Loucy (cell line): Measurements from ENCODE around the gene C8G.

ENCODE experiments used
- H2AFZ ChIP-seq: fragments of 200-600 bp; sonication (generic); 2 replicates; pipeline ENCODE4 v1.6.0; 2016; ENCODE audit warnings: antibody characterized with exemption, mild to moderate bottlenecking, low read length, moderate library complexity
- H3F3A ChIP-seq: fragments of 200-600 bp; 2 replicates; pipeline ENCODE4 v1.6.0; 2016; ENCODE audit warnings: antibody characterized with exemption, low read depth, mild to moderate bottlenecking
- H3K27me3 ChIP-seq: fragments of 200-600 bp; sonication (generic); 2 replicates; pipeline ENCODE4 v1.6.1; 2014; ENCODE audit warnings: low read length, mild to moderate bottlenecking; ENCODE audit not compliant: insufficient read depth, poor library complexity, severe bottlenecking
- H3K36me3 ChIP-seq: fragments of 200-600 bp; sonication (generic); 2 replicates; pipeline ENCODE4 v1.6.1; 2016; ENCODE audit warnings: low read length; ENCODE audit not compliant: insufficient read depth
- H3K4me1 ChIP-seq: fragments of 200-600 bp; sonication (generic); 2 replicates; pipeline ENCODE4 v1.5.1; 2014; ENCODE audit warnings: low read length, mild to moderate bottlenecking; ENCODE audit not compliant: insufficient read depth, poor library complexity, severe bottlenecking
- H3K4me2 ChIP-seq: fragments of 200-600 bp; sonication (generic); 2 replicates; pipeline ENCODE4 v1.6.0; 2014; ENCODE audit warnings: antibody characterized with exemption, low read length, low read depth, mild to moderate bottlenecking; ENCODE audit not compliant: poor library complexity, severe bottlenecking
- H3K4me3 ChIP-seq: fragments of 200-600 bp; sonication (generic); 2 replicates; pipeline ENCODE4 v1.5.1; 2014; ENCODE audit warnings: low read length, mild to moderate bottlenecking, mixed read lengths; ENCODE audit not compliant: poor library complexity, severe bottlenecking
- H3K79me2 ChIP-seq: fragments of 200-600 bp; sonication (generic); 2 replicates; pipeline ENCODE4 v1.6.1; 2014; ENCODE audit warnings: low read length; ENCODE audit not compliant: insufficient read depth
- H3K9ac ChIP-seq: fragments of 200-600 bp; sonication (generic); 2 replicates; pipeline ENCODE4 v1.6.0; 2014; ENCODE audit warnings: mild to moderate bottlenecking, low read depth, low read length, moderate library complexity; ENCODE audit not compliant: poor library complexity, severe bottlenecking
- H3K9me2 ChIP-seq: fragments of 200-600 bp; sonication (generic); replicated peaks from 2 replicates; pipeline ENCODE4 v1.6.1; 2016; ENCODE audit warnings: low read depth, low read length, mixed read lengths
- H3K9me3 ChIP-seq: fragments of 200-600 bp; sonication (generic); 2 replicates; pipeline ENCODE4 v1.6.1; 2014; ENCODE audit warnings: mild to moderate bottlenecking, antibody characterized with exemption, low read length, low read depth; ENCODE audit not compliant: insufficient read depth
- H4K20me1 ChIP-seq: fragments of 200-600 bp; sonication (generic); 2 replicates; pipeline ENCODE4 v1.6.0; 2014; ENCODE audit warnings: antibody characterized with exemption, low read length, mild to moderate bottlenecking; ENCODE audit not compliant: insufficient read depth, poor library complexity, severe bottlenecking
- EZH2phosphoT487 ChIP-seq: fragments of 200-600 bp; IDR thresholded peaks from 2 replicates; pipeline ENCODE4 v1.6.1; 2018; ENCODE audit warnings: antibody characterized with exemption, mild to moderate bottlenecking, moderate library complexity, borderline replicate concordance
- TF ChIP-seq, protein P1 (sequence below): fragments of 200-600 bp; sonication (generic); conservative IDR thresholded peaks from 2 replicates; pipeline ENCODE4 v1.5.1; 2014; ENCODE audit warnings: mild to moderate bottlenecking, antibody characterized with exemption, low read length

Gene C8G

GRCh38 chr9:136906266-136906665 lies 38.8 kb upstream of the C8G start:
- Histone ChIP-seq H3K9me3 (no peaks in the 10 kb centered on the region), H4K20me1 (peaks cover 16% of the 10 kb centered on the region), H3K36me3 (peaks cover 80% of the 10 kb centered on the region; the same call in 1 of the 2 replicates), H3K4me3 (no peak overlapping the region), H3F3A (no peaks in the 10 kb centered on the region), H3K79me2 (peaks cover 6% of the 10 kb centered on the region; the same call in 1 of the 2 replicates), H3K4me1 (no peaks in the 10 kb centered on the region), H3K4me2 (no peak overlapping the region), H3K9me2 (no peaks in the 10 kb centered on the region), H3K27me3 (no peaks in the 10 kb centered on the region), H3K9ac (no peak overlapping the region), H2AFZ (no peak overlapping the region)
- TF ChIP-seq, protein P1, sequence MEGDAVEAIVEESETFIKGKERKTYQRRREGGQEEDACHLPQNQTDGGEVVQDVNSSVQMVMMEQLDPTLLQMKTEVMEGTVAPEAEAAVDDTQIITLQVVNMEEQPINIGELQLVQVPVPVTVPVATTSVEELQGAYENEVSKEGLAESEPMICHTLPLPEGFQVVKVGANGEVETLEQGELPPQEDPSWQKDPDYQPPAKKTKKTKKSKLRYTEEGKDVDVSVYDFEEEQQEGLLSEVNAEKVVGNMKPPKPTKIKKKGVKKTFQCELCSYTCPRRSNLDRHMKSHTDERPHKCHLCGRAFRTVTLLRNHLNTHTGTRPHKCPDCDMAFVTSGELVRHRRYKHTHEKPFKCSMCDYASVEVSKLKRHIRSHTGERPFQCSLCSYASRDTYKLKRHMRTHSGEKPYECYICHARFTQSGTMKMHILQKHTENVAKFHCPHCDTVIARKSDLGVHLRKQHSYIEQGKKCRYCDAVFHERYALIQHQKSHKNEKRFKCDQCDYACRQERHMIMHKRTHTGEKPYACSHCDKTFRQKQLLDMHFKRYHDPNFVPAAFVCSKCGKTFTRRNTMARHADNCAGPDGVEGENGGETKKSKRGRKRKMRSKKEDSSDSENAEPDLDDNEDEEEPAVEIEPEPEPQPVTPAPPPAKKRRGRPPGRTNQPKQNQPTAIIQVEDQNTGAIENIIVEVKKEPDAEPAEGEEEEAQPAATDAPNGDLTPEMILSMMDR, result no peak

- H3K9me3 ChIP-seq, result no peaks in the 10 kb centered on the region
- H3K36me3 ChIP-seq, result peaks cover 72% of the 10 kb centered on the region; the same call in 1 of the 2 replicates
- no peak for TF ChIP-seq EZH2phosphoT487
- TF ChIP-seq, protein P1, result no peak
- no peaks in the 10 kb centered on the region for H3K4me1 ChIP-seq
- H2AFZ ChIP-seq, result no peak overlapping the region
- H3K27me3 ChIP-seq, result no peaks in the 10 kb centered on the region
- no peak overlapping the region for H3K9ac ChIP-seq
- peaks cover 6% of the 10 kb centered on the region; the same call in 1 of the 2 replicates for H3K79me2 ChIP-seq
- H3F3A ChIP-seq, result no peaks in the 10 kb centered on the region
- no peaks in the 10 kb centered on the region for H3K9me2 ChIP-seq
- no peak overlapping the region for H3K4me3 ChIP-seq
- H4K20me1 ChIP-seq, result peaks cover 12% of the 10 kb centered on the region
- no peak overlapping the region for H3K4me2 ChIP-seq
Measured at GRCh38 chr9:136907011-136907914, 37.8 kb upstream of the C8G start.

DNA sequence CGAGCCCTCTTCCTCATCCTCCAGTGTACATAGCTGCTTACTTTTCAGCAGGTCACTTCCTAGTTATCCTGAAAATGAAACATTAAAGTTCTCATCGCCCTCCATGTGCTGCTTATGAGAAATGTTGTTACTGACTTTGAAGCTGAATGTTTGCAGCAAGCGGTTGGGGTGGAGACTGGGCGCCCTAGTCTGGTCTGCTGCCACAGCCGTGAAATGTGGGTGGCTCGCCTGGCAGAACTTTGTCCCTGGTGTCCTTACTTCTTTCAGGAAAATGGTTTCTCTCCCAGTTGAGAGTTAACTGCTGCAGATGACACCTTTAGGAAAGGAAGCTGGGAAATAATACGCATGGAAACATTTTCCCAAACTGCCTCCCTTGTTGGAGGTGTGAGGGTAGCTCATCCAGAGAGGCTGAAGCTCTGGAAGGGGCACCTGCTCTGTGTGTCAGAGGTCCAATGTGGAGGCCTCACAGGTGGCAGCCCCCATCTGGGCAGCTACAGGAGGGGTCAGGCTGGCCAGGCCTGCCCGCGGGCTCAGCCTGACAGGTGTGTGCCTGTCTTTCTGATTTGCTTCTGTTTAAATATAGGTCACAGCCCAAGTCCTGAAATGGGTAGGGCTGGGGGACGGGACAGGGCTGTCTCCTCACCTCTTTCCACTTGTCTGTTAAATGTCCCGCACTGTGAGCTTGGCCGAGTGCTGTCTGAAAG lies 34.7 kb upstream of the C8G start:
- no peaks in the 10 kb centered on the region for H3K27me3 ChIP-seq
- H3K9ac ChIP-seq, result no peak overlapping the region
- H2AFZ ChIP-seq, result no peak overlapping the region
- H3F3A ChIP-seq, result no peaks in the 10 kb centered on the region
- no peaks in the 10 kb centered on the region for H3K9me2 ChIP-seq
- TF ChIP-seq, protein P1, result no peak
- TF ChIP-seq EZH2phosphoT487, result no peak
- 0 out of 2 replicates have a peak, but pooled peaks cover 2% of the 10 kb centered on the region for H3K79me2 ChIP-seq
- peaks cover 3% of the 10 kb centered on the region for H4K20me1 ChIP-seq
- H3K4me2 ChIP-seq, result no peak overlapping the region
- peaks cover 74% of the 10 kb centered on the region; the same call in 1 of the 2 replicates for H3K36me3 ChIP-seq
- no peak overlapping the region for H3K4me3 ChIP-seq
- no peaks in the 10 kb centered on the region for H3K9me3 ChIP-seq
- H3K4me1 ChIP-seq, result no peaks in the 10 kb centered on the region
